Measurements from ENCODE around the gene PTPRH.
"Not testable (repeated sequence)": the region's sequence is repeated elsewhere in the genome, so short reads cannot be mapped to it uniquely, and the experiment has no call there.

The PTPRH gene

GRCh38 chr19:55158423-55158822 lies 50.9 kb downstream of the PTPRH start:
- no peak for DNase-seq

DNA sequence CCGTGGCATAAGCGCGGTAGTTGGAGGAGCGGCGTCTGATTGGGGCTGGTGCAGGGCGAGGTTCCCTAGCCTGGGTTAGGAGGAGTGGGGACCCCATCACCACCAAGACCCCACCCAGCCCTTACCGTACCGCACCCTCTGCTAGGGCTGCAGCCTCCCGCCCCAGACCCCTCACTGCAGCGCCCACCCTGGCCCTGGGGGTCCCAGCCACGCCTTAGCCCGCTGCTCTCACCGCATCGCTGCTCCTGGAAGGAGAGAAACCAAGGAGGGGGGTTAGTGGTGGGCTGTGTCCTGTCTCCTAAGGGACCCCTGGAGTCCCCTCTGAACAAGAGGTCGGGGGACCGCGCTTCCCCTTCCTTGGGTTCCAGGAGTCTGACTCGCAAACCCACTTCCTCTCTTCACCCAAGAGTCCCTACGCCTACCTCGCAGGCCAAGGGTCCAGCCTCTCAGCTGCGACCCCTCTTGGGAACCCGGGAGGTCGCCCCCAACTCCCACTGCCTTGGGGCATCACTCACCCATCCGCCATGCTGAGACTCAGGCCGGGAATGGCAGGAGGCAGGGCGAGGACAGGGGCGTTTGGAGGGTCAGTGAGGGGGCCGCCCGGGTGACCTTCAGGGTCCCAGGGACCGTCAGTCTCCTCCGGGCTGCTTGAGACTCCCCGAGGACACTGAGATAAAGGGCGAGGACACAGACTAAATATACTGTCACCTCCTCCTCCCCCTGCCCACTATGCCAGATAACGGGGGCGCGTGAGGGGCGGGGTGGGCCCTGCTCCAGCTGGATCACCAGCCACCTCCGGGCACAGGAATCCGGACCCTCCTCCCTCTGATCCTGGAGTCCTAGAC lies 52.0 kb downstream of the PTPRH start, which contains the start of gene TNNI3:
Gene TNNI3, minus strand, starts transcription at position 669 of the 845 bp plus-strand sequence. Its CDS starts 143 bp downstream, at position 526.
- DNase-seq, result no peak

- peak; percentile 63 for DNase-seq
These were observed 52.9 kb downstream of the PTPRH start for GRCh38 chr19:55156202-55157063.

- DNase-seq, result not testable (repeated sequence)
These were observed 53.5 kb downstream of the PTPRH start for GRCh38 chr19:55155784-55156183.

GRCh38 chr19:55153652-55154264 lies 55.5 kb downstream of the PTPRH start:
- no peak for DNase-seq

GRCh38 chr19:55152017-55152416 lies 57.3 kb downstream of the PTPRH start:
- no peak for DNase-seq

GRCh38 chr19:55149078-55150003 lies 60.0 kb downstream of the PTPRH start, which contains the start of gene TNNT1:
Gene TNNT1, minus strand, starts transcription at chr19:55149206. Its CDS starts 2,049 bp downstream, at chr19:55147157.
- no peak for DNase-seq

DNA sequence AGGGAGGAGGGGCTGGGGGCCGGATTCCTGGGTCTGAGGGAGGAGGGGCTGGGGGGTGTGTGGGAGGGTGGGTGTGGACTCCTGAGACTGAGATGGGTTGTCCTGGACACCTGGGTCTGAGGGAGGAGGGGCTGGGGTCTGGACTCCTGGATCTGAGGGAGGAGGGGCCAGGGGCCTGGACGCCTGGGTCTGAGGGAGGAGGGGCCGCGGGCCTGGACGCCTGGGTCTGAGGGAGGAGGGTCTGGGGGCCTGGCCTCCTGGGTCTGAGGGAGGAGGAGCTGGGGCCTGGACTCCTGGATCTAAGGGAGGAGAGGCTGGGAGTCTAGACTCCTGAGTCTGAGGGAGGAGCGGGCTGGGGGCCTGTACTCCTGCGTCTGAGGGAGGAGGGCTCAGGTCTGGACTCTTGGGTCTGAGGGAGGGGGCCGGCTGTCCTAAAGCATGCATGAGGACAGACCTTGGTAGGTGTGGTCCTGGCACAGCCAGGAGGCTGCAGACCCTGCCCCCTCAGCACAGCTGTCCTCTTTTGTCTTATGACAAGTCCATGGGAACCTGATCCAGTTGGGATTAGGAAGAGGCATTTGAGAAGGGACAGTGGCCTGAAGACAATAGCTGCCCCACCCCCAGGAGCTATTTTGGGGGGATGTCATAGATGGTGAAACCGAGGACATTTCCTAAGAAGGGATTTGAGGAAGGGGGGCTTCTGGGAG lies 61.6 kb downstream of the PTPRH start:
- DNase-seq, result peak; percentile 50

DNA sequence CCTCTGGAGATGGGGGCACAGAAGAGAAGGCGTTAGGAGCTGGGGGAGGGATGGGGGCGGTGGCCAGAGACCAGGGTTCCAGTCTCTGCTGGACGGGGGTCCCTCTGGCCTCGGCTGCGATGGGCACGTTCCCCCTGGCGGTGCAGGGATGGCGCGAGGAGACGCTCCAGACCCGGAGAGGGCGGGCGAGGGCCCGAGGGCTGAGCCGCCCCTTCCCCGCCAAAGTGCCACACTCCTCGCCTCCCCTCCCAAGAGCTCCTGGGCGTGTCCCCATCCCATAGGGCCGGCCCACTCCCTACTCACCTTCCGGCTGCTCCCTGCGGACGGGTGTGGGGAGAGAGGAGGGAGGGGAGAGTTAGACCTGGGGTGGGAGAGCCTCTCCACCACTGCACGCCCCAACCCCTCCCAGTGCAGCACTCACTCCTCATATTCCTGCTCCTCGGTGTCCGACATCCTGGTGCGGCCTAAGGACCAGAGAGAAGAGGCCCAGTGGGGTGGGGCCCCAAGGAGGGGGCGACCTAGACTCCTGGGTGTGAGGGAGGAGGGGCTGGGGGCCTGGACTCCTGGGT lies 62.5 kb downstream of the PTPRH start:
- DNase-seq, result peak; percentile 39

- DNase-seq, result peak; percentile 70
These were observed 63.1 kb downstream of the PTPRH start for GRCh38 chr19:55146078-55146704.

GRCh38 chr19:55145232-55145631 lies 64.1 kb downstream of the PTPRH start:
- DNase-seq, result no peak

GRCh38 chr19:55141696-55142095 lies 67.6 kb downstream of the PTPRH start:
- no peak for DNase-seq

- no peak for DNase-seq
These were observed 71.4 kb downstream of the PTPRH start for GRCh38 chr19:55137915-55138314.

- no peak for DNase-seq
These were observed 72.8 kb downstream of the PTPRH start for GRCh38 chr19:55136399-55137102.

- no peak for DNase-seq
These were observed 74.6 kb downstream of the PTPRH start for GRCh38 chr19:55134736-55135135.

GRCh38 chr19:55133639-55134444 lies 75.5 kb downstream of the PTPRH start:
- DNase-seq, result peak; percentile 56

DNA sequence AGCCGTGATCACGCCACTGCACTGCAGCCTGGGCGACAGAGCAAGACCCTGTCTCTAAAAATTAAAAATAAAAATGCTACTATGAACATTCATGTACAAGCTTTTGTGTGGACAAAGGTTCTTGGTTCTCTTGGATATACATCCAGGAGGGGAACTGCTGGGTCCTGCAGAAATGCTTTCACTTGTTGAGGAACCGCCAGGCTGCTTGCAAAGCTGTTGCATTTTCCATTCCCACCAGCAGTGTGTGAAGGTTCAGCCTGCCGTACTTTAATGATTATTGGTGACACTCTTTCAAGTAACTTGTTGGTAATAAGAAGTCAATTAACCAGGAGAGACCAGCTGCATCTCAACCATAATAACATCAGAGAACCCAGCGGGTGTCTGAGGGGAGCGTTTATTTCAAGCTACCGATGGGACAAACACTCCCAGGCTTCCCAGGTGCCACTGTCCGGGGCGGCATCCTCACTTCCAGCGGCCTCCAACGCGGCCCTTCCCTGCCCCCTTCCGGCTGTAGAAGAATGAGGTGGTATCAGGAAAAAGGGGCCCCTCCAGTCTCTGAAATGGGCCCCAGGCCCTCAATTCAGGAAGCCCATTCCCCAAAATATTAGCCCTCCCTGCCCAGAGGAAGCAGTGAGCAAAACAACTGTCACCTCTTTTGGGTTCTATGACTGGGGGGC lies 76.7 kb downstream of the PTPRH start:
- peak; percentile 60 for DNase-seq

GRCh38 chr19:55131421-55131820 lies 77.9 kb downstream of the PTPRH start:
- no peak for DNase-seq

All from DMS53 (cell line).